Measurements from ENCODE around the gene CMIP.

DNA sequence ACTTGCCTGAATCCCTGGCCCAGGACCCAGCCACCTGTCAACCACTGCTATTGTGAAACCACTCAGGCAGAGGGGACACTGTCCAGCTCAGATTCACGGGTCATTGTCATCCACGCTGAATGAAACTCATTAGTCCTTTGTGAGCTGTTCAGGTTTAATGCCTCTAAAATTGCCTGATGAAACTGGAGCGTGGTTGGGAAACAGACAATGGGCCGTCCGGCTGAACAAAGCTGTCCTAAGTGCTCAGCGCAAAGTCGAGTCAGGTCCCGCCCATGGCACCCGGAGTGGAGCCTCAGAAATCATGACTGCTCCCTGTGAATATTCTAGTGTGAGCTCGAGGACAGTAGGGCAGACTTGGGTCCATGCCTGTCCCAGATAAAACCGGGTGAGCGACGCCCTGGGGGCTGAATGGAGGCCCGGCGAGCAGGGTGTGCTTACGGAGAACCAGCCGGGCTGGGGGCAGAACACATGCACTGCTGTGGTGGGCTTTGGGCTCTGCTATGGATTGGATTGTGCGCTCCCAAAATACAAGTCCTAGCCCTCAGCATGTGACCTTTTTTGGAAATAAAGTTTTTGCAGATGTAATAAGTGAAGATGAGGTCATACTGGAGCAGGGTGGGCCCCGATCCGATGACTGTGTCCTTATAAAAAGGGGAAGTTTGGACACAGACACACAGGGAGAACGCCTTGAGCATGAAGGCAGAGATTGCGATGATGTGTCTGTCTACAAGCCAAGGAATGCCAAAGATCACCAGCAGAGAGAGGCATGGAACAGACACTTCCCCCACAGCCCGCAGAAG, 12.9 kb upstream of the CMIP start:
- TF ChIP-seq, protein P1, sequence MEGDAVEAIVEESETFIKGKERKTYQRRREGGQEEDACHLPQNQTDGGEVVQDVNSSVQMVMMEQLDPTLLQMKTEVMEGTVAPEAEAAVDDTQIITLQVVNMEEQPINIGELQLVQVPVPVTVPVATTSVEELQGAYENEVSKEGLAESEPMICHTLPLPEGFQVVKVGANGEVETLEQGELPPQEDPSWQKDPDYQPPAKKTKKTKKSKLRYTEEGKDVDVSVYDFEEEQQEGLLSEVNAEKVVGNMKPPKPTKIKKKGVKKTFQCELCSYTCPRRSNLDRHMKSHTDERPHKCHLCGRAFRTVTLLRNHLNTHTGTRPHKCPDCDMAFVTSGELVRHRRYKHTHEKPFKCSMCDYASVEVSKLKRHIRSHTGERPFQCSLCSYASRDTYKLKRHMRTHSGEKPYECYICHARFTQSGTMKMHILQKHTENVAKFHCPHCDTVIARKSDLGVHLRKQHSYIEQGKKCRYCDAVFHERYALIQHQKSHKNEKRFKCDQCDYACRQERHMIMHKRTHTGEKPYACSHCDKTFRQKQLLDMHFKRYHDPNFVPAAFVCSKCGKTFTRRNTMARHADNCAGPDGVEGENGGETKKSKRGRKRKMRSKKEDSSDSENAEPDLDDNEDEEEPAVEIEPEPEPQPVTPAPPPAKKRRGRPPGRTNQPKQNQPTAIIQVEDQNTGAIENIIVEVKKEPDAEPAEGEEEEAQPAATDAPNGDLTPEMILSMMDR (IDR thresholded peaks at IDR 0.05), result no peak
- TF ChIP-seq POLR2A (IDR thresholded peaks at IDR 0.05), result no peak
